Sciatic nerve (tissue), 2 donors: ENCODE data around the gene CSKMT. TPM values are rescaled to one million over a fixed set of nuclear protein-coding genes. Genes with fewer than 3 reads are reported as not detected.

ENCODE experiments used
- ATAC-seq: fragments of 200-7000 bp; cut with Tn5 transposase; one replicate; pipeline ENCODE4 v1.9.1; 2020; ENCODE audit warnings: mild to moderate bottlenecking, moderate library complexity
- DNase-seq: peaks from one replicate; pipeline ENCODE4 v3.0.0-alpha.2; 2020; ENCODE audit warnings: low spot score
- intact Hi-C: fragments of 100-400 bp; cut with DNase I; formaldehyde crosslinking; loops from one replicate; pipeline ENCODE4 v1.14.2; 2022
- total RNA-seq: library from RNA; stranded (reverse); fragmentation: NEBNext Ultra II Directional; extraction: Animal tissue kit (Norgen Biotek cat#: 25700); gene quantifications from one replicate; pipeline ENCODE4 v1.2.1, GENCODE V29; 2021
- donor health status: DM: no; HTN: no; CAD: no.
- donor health status: DM: no; HTN: no; CAD: no.

Gene CSKMT
- total RNA-seq, 1 donor from 2014 or later: 7.1 TPM

- intact Hi-C loops: no loop called here
- ATAC-seq (peak; percentile 94), DNase-seq (peak; percentile 98)
These were observed 44.3 kb downstream of the CSKMT start for GRCh38 chr11:62709247-62710000.

DNA sequence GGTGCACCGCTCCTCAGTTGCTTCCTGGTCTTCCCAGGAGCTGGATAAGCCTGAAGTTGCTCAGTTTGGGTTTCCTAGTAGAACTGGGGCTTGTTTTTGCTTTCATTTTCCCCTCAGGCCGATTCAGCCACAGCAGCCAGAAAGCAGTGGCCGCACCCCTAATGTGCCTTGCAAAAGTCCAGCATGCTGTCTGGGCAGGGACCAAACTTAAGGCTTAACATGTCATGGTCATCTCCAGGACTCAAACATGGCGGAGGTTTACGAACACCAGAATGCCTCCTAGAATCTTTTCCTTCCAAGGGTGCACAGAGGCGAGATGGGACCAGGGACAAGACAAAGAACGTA is 44.9 kb downstream of the CSKMT start:
- DNase-seq (no peak), ATAC-seq (no peak)
- intact Hi-C loops: no loop called here

DNA sequence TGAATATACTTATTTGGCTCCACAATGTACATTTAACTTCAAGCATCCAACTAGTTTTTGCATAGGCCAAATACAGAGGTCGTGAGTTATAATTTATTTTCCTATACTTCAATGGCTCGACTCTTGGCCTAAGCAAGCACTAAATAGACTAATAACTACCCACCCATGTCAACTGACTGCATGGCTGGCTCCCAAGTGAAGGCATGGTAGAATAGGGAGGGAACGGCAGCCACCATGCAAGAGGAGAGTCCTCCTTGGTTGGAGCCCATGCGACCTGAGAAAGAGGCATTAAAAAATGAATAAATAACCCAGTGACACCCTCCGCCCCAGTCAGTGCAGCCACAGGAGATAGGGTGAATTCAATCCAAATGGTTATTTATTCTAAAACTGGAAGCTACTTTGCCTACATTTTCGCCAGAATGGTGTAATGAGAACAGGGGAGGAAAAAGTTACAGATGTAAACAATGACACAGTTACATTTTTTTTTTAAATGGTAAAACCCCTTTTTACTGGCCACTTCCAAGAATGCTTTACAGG is 47.2 kb downstream of the CSKMT start:
- DNase-seq: peak; percentile 13
- ATAC-seq: no peak
- intact Hi-C loops: no loop called here

DNA sequence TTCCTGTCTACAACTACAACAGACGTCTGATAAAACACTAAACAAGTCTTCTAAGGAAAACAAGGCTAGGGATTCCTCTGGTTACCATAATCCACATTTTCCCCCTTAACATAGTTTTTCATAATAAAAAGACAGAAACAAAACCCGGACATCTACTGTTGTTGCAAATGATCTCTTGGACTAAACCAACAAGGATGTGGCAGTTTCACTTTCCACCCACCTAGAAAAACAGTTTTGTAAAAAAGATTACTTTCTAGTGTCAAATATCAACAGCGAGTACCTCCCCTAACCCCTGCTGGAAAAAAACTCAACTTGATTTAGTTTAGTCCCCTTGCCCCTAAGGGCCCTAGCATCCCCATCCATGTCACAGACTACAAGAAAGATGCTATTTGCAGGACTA is 47.7 kb downstream of the CSKMT start:
- no peak for ATAC-seq
- no peak for DNase-seq
- intact Hi-C loops: no loop called here

DNA sequence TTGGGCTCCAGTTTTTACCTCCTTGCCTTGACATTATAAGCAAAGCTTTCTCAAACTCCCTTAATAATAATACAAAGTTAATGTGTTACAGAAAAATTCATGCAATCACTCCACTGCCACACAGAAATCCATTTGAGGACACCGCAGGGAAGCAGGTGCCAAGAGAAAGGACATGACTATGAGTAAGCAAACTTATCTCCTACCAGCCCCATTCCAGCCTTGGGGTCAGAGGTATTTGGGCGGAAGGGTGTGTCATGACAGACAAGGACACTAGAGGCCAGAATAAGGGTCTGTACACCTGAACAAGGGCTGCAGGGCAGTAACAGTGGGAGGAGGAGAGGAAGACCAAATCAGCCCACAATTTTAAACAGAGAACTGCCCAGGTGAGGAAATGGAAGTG is 48.2 kb downstream of the CSKMT start:
- DNase-seq (peak; percentile 19), ATAC-seq (no peak)
- intact Hi-C loops: no loop called here

GRCh38 chr11:62715150-62716130 is 50.3 kb downstream of the CSKMT start:
- intact Hi-C loops: no loop called here

GRCh38 chr11:62716206-62716605 is 51.1 kb downstream of the CSKMT start:
- ATAC-seq (no peak), DNase-seq (no peak)
- intact Hi-C loops: no loop called here

More at GRCh38 chr11:62715150-62716130, 50.3 kb downstream of the CSKMT start:
- DNase-seq: peak; percentile 13
- ATAC-seq: no peak

DNA sequence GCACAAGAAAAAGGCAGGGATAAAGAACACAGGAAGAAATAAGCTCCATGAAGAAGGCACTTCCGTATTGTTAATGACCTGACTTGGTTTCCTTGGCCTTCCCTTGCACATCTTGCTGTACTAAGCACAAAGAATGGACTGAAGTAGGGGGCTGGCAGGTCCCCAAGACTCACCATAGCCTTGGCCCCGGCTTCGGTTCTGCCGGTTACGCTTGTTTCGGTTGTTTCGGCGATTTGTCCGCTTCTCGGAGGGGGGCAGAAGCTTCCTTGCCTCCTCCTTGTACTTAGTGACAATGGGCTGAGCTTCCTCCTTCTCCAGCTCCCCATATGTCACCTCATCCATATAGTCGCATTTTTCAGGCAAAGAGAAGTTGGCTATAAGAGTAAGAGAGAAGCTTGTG is 51.7 kb downstream of the CSKMT start:
- no peak for ATAC-seq

More for the DNA sequence above, 51.7 kb downstream of the CSKMT start:
- DNase-seq: no peak
- intact Hi-C loops: no loop called here

Other genes starting within 250 kb of the CSKMT start
- 3.5 TPM for gene SCGB1A1, start 246.3 kb upstream of the CSKMT start, total RNA-seq
- 2,773 TPM for gene AHNAK, start 118.5 kb upstream of the CSKMT start, total RNA-seq
- 811 TPM for gene EEF1G, start 91.4 kb upstream of the CSKMT start, total RNA-seq
- 20.7 TPM for gene TUT1, start 73.8 kb upstream of the CSKMT start, total RNA-seq
- gene MTA2, start 63.4 kb upstream of the CSKMT start, total RNA-seq: 86.6 TPM
- 113 TPM for gene EML3, start 52.5 kb upstream of the CSKMT start, total RNA-seq
- gene ROM1, start 52.1 kb upstream of the CSKMT start, total RNA-seq: 15.2 TPM
- gene B3GAT3, start 43.3 kb upstream of the CSKMT start, total RNA-seq: 38.7 TPM
- gene GANAB, start 18.7 kb upstream of the CSKMT start, total RNA-seq: 219 TPM
- gene INTS5, start 12.0 kb upstream of the CSKMT start, total RNA-seq: 12.3 TPM
- gene C11orf98, start 102 bp upstream of the CSKMT start, total RNA-seq: 25.1 TPM
- 7.1 TPM for gene UQCC3, start 6.4 kb downstream of the CSKMT start, total RNA-seq
- gene LBHD1, start 7.0 kb downstream of the CSKMT start, total RNA-seq: 4.9 TPM
- gene UBXN1, start 13.8 kb downstream of the CSKMT start, total RNA-seq: 79.6 TPM
- gene LRRN4CL, start 24.2 kb downstream of the CSKMT start, total RNA-seq: 28.4 TPM
- 44.5 TPM for gene BSCL2, start 42.1 kb downstream of the CSKMT start, total RNA-seq
- gene GNG3, start 42.4 kb downstream of the CSKMT start, total RNA-seq: 1.4 TPM
- gene HNRNPUL2, start 62.1 kb downstream of the CSKMT start, total RNA-seq: 51.2 TPM
- 30.9 TPM for gene TTC9C, start 63.2 kb downstream of the CSKMT start, total RNA-seq
- 9.8 TPM for gene ZBTB3, start 88.8 kb downstream of the CSKMT start, total RNA-seq
- gene POLR2G, start 96.3 kb downstream of the CSKMT start, total RNA-seq: 48.1 TPM
- gene TAF6L, start 106.1 kb downstream of the CSKMT start, total RNA-seq: 17.8 TPM
- gene TMEM179B, start 122.1 kb downstream of the CSKMT start, total RNA-seq: 29.6 TPM
- 10.4 TPM for gene TMEM223, start 126.7 kb downstream of the CSKMT start, total RNA-seq
- 81.8 TPM for gene NXF1, start 140.1 kb downstream of the CSKMT start, total RNA-seq
- gene STX5, start 166.7 kb downstream of the CSKMT start, total RNA-seq: 51.6 TPM
- not detected for gene TEX54, start 167.5 kb downstream of the CSKMT start, total RNA-seq
- 34.5 TPM for gene WDR74, start 174.3 kb downstream of the CSKMT start, total RNA-seq
- gene SLC3A2, start 215.6 kb downstream of the CSKMT start, total RNA-seq: 102 TPM